GM19240 (cell line): Measurements from ENCODE around the gene SRP14.
"Not testable (repeated sequence)": the region's sequence is repeated elsewhere in the genome, so short reads cannot be mapped to it uniquely, and the experiment has no call there.

Source experiments
- DNase-seq: peaks from one replicate; pipeline ENCODE4 v3.0.0; 2011; ENCODE audit warnings: low spot score; ENCODE audit not compliant: insufficient read length

SRP14 gene

GRCh38 chr15:40031300-40031699 is 7.7 kb downstream of the SRP14 start:
- no peak for DNase-seq

GRCh38 chr15:40029979-40030893 is 8.7 kb downstream of the SRP14 start:
- DNase-seq = no peak

- no peak for DNase-seq
Measured at GRCh38 chr15:40028853-40029252, 10.1 kb downstream of the SRP14 start.

- no peak for DNase-seq
Measured at GRCh38 chr15:40028193-40028592, 10.8 kb downstream of the SRP14 start.

- DNase-seq = no peak
Measured at GRCh38 chr15:40016224-40016865, 22.6 kb downstream of the SRP14 start.

GRCh38 chr15:40014390-40014789 is 24.6 kb downstream of the SRP14 start:
- DNase-seq = no peak

GRCh38 chr15:40013372-40013771 is 25.6 kb downstream of the SRP14 start:
- not testable (repeated sequence) for DNase-seq

- no peak for DNase-seq
Measured at GRCh38 chr15:40011303-40011702, 27.7 kb downstream of the SRP14 start.

- no peak for DNase-seq
Measured at GRCh38 chr15:40010686-40011085, 28.3 kb downstream of the SRP14 start.

GRCh38 chr15:40008061-40008765 is 30.8 kb downstream of the SRP14 start:
- DNase-seq = no peak

- DNase-seq = no peak
Measured at GRCh38 chr15:40006646-40007045, 32.3 kb downstream of the SRP14 start.

GRCh38 chr15:40006003-40006402 is 33.0 kb downstream of the SRP14 start:
- DNase-seq = no peak

- no peak for DNase-seq
Measured at GRCh38 chr15:40003116-40003916, 35.7 kb downstream of the SRP14 start.

- DNase-seq = no peak
Measured at GRCh38 chr15:40002295-40002694, 36.7 kb downstream of the SRP14 start.

GRCh38 chr15:39999538-40000200 is 39.3 kb downstream of the SRP14 start:
- DNase-seq = no peak

- no peak for DNase-seq
Measured at GRCh38 chr15:39998511-39999077, 40.4 kb downstream of the SRP14 start.

- no peak for DNase-seq
Measured at GRCh38 chr15:39997639-39998038, 41.3 kb downstream of the SRP14 start.

GRCh38 chr15:39997031-39997430 is 42.0 kb downstream of the SRP14 start:
- no peak for DNase-seq

- DNase-seq = not testable (repeated sequence)
Measured at GRCh38 chr15:39996228-39996627, 42.8 kb downstream of the SRP14 start.

GRCh38 chr15:39992953-39993352 is 46.0 kb downstream of the SRP14 start:
- DNase-seq = not testable (repeated sequence)
